ENCODE results near the gene NCOR2.

- TF ChIP-seq CTCF (IDR thresholded peaks at IDR 0.05; ENCODE audit: control extremely low read depth in 1 of 3, insufficient read depth in 1 of 3, low read depth in 1 of 3, low read length in 3 of 3) (no peak), POLR2A (IDR thresholded peaks at IDR 0.05; ENCODE audit: control extremely low read depth in 1 of 2, low read depth in 2 of 2, low read length in 2 of 2) (no peak), GABPA (IDR thresholded peaks at IDR 0.05; ENCODE audit: borderline replicate concordance, insufficient read depth, low read length) (no peak), MAX (IDR thresholded peaks at IDR 0.05) (no peak), CREB1 (IDR thresholded peaks at IDR 0.05) (no peak), EGR1 (IDR thresholded peaks at IDR 0.05; ENCODE audit: borderline replicate concordance, low read depth, low read length) (no peak), SRF (IDR thresholded peaks at IDR 0.05; ENCODE audit: low read depth, low read length) (no peak), RAD21 (IDR thresholded peaks at IDR 0.05 in 1 of 2, conservative IDR thresholded peaks at IDR 0.05 in 1 of 2; ENCODE audit: low read depth in 2 of 2, low read length in 2 of 2) (no peak), SIN3A (conservative IDR thresholded peaks at IDR 0.05 in 1 of 2, IDR thresholded peaks at IDR 0.05 in 1 of 2; ENCODE audit: low read depth in 1 of 2, low read length in 2 of 2) (no peak), RNF2 (IDR thresholded peaks at IDR 0.05; ENCODE audit: borderline replicate concordance, low read depth, low read length, missing control alignments, poor library complexity, severe bottlenecking) (no peak), ZNF274 (IDR thresholded peaks at IDR 0.05; ENCODE audit: borderline replicate concordance, extremely low read depth, low read length) (no peak), MAFK (IDR thresholded peaks at IDR 0.05; ENCODE audit: low read depth, low read length) (no peak)
Measured at GRCh38 chr12:124588018-124588634, 20.7 kb upstream of the NCOR2 start.

Data from H1 (cell line).